Lower leg skin (tissue), 3 donors: ENCODE measurements around the gene HOXA7.

Experiments used
- POLR2A ChIP-seq, 2 donors: fragments of 450-650 bp; IDR thresholded peaks; one replicate each; pipeline ENCODE4 v1.6.1; 2016 to 2017; ENCODE audit warnings: antibody characterized with exemption in 2 of 2, mild to moderate bottlenecking in 1 of 2, moderate library complexity in 1 of 2
- TF ChIP-seq, protein P1 (sequence below), 3 donors: fragments of 450-650 bp; IDR thresholded peaks; one replicate each; pipeline ENCODE4 v1.5.1; 2016; ENCODE audit warnings: antibody characterized with exemption in 3 of 3, mild to moderate bottlenecking in 3 of 3, moderate library complexity in 2 of 3

DNA sequence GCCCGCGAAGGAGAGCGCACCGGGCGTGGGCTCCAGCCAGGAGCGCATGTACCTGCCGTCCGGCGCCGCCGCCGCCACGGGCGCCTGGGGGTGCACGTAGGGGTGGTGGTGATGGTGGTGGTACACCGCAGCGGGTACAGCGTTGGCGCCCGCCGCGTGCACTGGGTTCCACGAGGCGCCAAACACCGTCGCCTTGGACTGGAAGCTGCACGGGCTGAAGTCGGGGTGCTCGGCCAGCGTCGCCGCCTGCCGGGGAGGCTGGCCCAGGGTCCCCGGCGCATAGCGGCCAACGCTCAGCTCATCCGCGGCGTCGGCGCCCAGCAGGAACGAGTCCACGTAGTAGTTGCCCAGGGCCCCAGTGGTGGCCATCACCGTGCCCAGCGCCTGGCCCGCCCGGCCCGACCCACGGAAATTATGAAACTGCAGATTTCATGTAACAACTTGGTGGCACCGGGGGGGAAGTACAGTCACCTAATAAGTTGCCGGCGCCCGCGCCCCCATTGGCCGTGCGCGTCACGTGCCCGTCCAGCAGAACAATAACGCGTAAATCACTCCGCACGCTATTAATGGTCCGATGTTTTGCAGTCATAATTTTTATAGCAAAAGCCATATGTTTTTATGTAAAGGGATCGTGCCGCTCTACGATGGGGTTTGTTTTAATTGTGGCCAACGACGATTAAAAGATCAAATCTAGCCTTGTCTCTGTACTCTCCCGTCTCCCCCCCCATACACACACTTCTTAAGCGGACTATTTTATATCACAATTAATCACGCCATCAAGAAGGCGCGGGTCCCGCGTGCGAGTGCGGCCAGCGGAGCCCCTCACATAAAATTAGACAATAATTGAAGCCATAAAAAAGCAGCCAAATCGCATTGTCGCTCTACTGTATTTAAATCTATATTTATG, 8.9 kb upstream of the HOXA7 start, which contains the start of gene HOXA9:
- TF ChIP-seq, protein P1, sequence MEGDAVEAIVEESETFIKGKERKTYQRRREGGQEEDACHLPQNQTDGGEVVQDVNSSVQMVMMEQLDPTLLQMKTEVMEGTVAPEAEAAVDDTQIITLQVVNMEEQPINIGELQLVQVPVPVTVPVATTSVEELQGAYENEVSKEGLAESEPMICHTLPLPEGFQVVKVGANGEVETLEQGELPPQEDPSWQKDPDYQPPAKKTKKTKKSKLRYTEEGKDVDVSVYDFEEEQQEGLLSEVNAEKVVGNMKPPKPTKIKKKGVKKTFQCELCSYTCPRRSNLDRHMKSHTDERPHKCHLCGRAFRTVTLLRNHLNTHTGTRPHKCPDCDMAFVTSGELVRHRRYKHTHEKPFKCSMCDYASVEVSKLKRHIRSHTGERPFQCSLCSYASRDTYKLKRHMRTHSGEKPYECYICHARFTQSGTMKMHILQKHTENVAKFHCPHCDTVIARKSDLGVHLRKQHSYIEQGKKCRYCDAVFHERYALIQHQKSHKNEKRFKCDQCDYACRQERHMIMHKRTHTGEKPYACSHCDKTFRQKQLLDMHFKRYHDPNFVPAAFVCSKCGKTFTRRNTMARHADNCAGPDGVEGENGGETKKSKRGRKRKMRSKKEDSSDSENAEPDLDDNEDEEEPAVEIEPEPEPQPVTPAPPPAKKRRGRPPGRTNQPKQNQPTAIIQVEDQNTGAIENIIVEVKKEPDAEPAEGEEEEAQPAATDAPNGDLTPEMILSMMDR (IDR thresholded peaks at IDR 0.05): no peak
- TF ChIP-seq POLR2A (IDR thresholded peaks at IDR 0.05): no peak
